Hepatocyte (in vitro differentiated cells): ENCODE data around the gene THAP7. TPM values are rescaled to one million over a fixed set of nuclear protein-coding genes. Genes with fewer than 3 reads are reported as not detected.

ENCODE experiments used
- DNase-seq: peaks from one replicate; pipeline ENCODE4 v3.0.0-alpha.2; 2016; ENCODE audit warnings: low spot score
- H2AFZ ChIP-seq: fragments of 200-600 bp; sonication (generic); 2 replicates; pipeline ENCODE4 v1.6.0; 2016; ENCODE audit warnings: antibody characterized with exemption, mild to moderate bottlenecking
- H3K27ac ChIP-seq: fragments of 200-600 bp; sonication (generic); 2 replicates; pipeline ENCODE4 v1.5.1; 2016; ENCODE audit warnings: mild to moderate bottlenecking
- H3K27me3 ChIP-seq: fragments of 200-600 bp; sonication (generic); 2 replicates; pipeline ENCODE4 v1.6.1; 2016
- H3K36me3 ChIP-seq: fragments of 200-600 bp; sonication (generic); replicated peaks from 2 replicates; pipeline ENCODE4 v1.5.1; 2016; ENCODE audit warnings: low read depth; ENCODE audit not compliant: insufficient read depth
- H3K4me1 ChIP-seq: fragments of 200-600 bp; sonication (generic); 2 replicates; pipeline ENCODE4 v1.5.1; 2016; ENCODE audit warnings: mild to moderate bottlenecking, moderate library complexity; ENCODE audit not compliant: insufficient read depth
- H3K4me2 ChIP-seq: fragments of 200-600 bp; sonication (generic); 2 replicates; pipeline ENCODE4 v1.6.0; 2016
- H3K4me3 ChIP-seq: fragments of 200-600 bp; sonication (generic); 2 replicates; pipeline ENCODE4 v1.5.1; 2016; ENCODE audit warnings: mild to moderate bottlenecking
- H3K79me2 ChIP-seq: fragments of 200-600 bp; sonication (generic); 2 replicates; pipeline ENCODE4 v1.6.0; 2017; ENCODE audit warnings: mild to moderate bottlenecking
- H3K9me2 ChIP-seq: fragments of 200-600 bp; sonication (generic); replicated peaks from 2 replicates; pipeline ENCODE4 v1.6.0; 2017; ENCODE audit warnings: mild to moderate bottlenecking; ENCODE audit not compliant: insufficient read depth
- H3K9me3 ChIP-seq: fragments of 200-600 bp; sonication (generic); 2 replicates; pipeline ENCODE4 v1.5.1; 2016; ENCODE audit warnings: low read depth, mild to moderate bottlenecking
- H4K20me1 ChIP-seq: fragments of 200-600 bp; sonication (generic); 2 replicates; pipeline ENCODE4 v1.6.0; 2016; ENCODE audit warnings: mild to moderate bottlenecking; ENCODE audit not compliant: insufficient read depth, poor library complexity, severe bottlenecking
- EZH2 ChIP-seq: fragments of 200-600 bp; sonication (generic); IDR thresholded peaks from 2 replicates; pipeline ENCODE4 v1.6.1; 2016; ENCODE audit warnings: antibody characterized with exemption, mild to moderate bottlenecking, borderline replicate concordance
- EZH2phosphoT487 ChIP-seq: fragments of 200-600 bp; sonication (generic); IDR thresholded peaks from one replicate; pipeline ENCODE4 v1.6.1; 2018; ENCODE audit warnings: antibody characterized with exemption, mild to moderate bottlenecking, low read depth, moderate library complexity; ENCODE audit not compliant: unreplicated experiment, severe bottlenecking
- WGBS: methylation state at CpG from one replicate; pipeline ENCODE4 v1.1.6; 2016; ENCODE audit warnings: low lambda C conversion rate; ENCODE audit errors: missing lambda C conversion rate; 5-methylcytosine and 5-hydroxymethylcytosine counted together
- polyA plus RNA-seq: library from polyadenylated mRNA; unstranded; fragments of >200 nt; fragmentation: Nextera tagmentation; extraction: Ambion mirVana; gene quantifications from 2 replicates; pipeline ENCODE4 v1.2.1, GENCODE V29; 2016
- total RNA-seq: library from RNA; depleted of rRNA; stranded (reverse); fragments of >200 nt; gene quantifications from 2 replicates; pipeline ENCODE4 v1.2.3, GENCODE V29; 2014
- TF ChIP-seq, protein P1 (sequence below): fragments of 200-600 bp; sonication (generic); IDR thresholded peaks from 2 replicates; pipeline ENCODE4 v1.5.1; 2016; ENCODE audit warnings: antibody characterized with exemption, mild to moderate bottlenecking; ENCODE audit not compliant: poor library complexity

The THAP7 gene
- total and polyA plus RNA-seq, 2 experiments from 2014 or later, result 26.2 to 41.2 TPM

DNA sequence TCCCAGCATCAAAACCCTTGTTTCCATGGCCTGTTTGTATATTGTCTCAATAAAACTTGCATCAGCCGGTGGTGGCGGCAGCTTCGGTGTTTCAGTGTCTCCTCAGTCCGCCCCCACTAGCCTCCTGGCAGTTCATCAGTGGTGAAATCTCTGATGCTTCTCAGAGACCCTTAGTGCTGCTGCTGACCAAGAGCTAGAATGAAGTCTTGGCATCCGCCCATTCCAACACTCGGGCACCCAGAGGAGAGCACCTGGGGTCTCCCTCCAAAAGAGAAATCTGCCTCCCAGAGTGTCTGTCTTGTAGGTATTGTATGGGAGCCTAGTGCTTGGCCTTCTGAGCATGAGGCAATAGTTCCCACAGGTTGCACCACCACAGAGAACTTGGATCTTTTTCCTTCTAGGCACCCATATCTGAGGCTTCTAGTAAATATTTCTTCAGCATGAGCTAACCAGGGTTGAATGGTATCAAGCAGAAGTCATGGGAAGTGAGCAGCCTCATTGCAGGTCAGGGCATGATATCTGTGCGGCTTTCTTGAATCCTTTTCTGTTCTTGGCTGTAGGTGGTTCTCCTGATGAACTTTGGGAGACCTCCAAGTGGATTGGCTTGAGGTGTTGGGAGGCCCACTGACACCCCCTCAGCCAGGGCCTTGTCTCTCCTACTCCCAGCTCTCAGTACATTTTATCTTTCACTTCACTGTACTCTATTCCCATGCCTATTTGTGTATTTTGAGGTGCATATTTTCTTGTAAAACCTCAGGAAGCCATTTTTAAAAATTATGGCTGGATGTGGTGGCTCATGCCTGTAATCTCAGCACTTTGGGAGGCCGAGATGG is 48.0 kb downstream of the THAP7 start:
- TF ChIP-seq, protein P1, sequence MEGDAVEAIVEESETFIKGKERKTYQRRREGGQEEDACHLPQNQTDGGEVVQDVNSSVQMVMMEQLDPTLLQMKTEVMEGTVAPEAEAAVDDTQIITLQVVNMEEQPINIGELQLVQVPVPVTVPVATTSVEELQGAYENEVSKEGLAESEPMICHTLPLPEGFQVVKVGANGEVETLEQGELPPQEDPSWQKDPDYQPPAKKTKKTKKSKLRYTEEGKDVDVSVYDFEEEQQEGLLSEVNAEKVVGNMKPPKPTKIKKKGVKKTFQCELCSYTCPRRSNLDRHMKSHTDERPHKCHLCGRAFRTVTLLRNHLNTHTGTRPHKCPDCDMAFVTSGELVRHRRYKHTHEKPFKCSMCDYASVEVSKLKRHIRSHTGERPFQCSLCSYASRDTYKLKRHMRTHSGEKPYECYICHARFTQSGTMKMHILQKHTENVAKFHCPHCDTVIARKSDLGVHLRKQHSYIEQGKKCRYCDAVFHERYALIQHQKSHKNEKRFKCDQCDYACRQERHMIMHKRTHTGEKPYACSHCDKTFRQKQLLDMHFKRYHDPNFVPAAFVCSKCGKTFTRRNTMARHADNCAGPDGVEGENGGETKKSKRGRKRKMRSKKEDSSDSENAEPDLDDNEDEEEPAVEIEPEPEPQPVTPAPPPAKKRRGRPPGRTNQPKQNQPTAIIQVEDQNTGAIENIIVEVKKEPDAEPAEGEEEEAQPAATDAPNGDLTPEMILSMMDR, result no peak
- TF ChIP-seq EZH2 (no peak), EZH2phosphoT487 (no peak)
- 93% methylated on average over 8 of the region's 8 CpGs for WGBS
- peak; percentile 67 for DNase-seq
- Histone ChIP-seq H3K9me3 (no peaks in the 10 kb centered on the region), H4K20me1 (peaks cover 15% of the 10 kb centered on the region), H3K27ac (peak overlapping the region; percentile 89), H3K27me3 (no peaks in the 10 kb centered on the region), H3K9me2 (no peaks in the 10 kb centered on the region), H3K4me2 (peak overlapping the region; percentile 47), H2AFZ (no peak overlapping the region), H3K36me3 (no peaks in the 10 kb centered on the region), H3K79me2 (peaks cover 53% of the 10 kb centered on the region), H3K4me1 (peaks cover 40% of the 10 kb centered on the region), H3K4me3 (no peak overlapping the region)

DNA sequence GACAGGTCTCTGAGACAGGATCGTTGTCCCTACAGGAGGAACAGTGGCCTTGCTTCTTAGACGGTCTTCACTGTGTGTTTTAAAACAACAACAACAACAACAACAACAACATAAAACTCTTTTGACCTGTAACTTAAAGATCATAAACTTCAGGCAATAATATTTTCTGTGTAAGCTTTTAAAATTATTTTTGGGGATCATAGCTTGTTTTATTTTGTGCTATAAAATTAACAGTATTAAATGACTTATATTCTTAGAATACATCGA is 48.6 kb downstream of the THAP7 start:
- TF ChIP-seq EZH2 (no peak), EZH2phosphoT487 (no peak)
- TF ChIP-seq, protein P1, result no peak
- H3K27me3 ChIP-seq, result no peaks in the 10 kb centered on the region
- peak; percentile 20 for DNase-seq
- H3K9me2 ChIP-seq, result no peaks in the 10 kb centered on the region
- no peaks in the 10 kb centered on the region for H3K36me3 ChIP-seq
- H3K79me2 ChIP-seq, result peaks cover 59% of the 10 kb centered on the region
- 84% methylated on average over 3 of the region's 3 CpGs for WGBS
- no peak overlapping the region for H3K4me3 ChIP-seq
- no peak overlapping the region for H2AFZ ChIP-seq
- H3K9me3 ChIP-seq, result no peaks in the 10 kb centered on the region
- H4K20me1 ChIP-seq, result peaks cover 21% of the 10 kb centered on the region
- H3K4me1 ChIP-seq, result peaks cover 40% of the 10 kb centered on the region
- H3K4me2 ChIP-seq, result peak overlapping the region; percentile 47
- peak overlapping the region; percentile 89 for H3K27ac ChIP-seq

DNA sequence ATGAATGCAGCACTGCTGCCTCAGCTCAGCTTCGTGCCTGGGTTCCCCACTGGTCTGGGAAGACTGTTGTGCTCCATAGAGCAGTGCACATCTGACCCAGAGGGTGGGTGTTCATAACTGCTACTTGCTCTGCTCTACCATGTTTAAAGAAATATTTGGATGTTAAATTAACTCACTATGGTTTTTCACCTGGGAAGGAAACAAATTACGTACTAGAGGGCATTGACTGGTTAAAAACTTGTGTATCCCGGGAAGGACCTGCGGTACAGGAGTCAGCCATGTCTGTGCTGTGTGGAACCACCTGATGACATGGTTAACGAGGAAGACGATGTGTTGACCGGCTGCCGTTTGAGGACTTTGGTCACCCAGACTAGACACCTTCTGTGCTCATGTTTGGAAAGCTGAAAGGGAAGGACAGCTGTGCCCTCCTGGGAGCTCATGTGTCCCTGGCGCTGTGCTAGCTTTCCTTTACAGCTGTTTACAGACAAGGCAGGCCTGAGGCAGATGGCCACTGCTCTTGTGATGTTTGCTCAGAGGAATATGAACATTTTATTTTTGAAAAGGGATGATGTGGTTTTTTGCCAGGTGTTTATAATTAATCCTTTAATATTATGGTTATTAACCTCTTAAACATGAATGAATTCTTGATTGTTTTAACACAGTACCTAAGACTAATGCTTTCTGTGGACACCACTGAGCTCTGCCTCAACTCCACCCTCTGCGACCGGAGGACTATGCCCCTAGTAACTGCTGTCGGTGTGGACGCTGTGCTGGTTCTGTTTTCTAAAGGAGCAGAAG is 49.2 kb downstream of the THAP7 start:
- no peak overlapping the region for H3K4me3 ChIP-seq
- no peak overlapping the region for H2AFZ ChIP-seq
- H3K4me1 ChIP-seq, result peaks cover 35% of the 10 kb centered on the region
- WGBS, result 75% methylated on average over 13 of the region's 13 CpGs
- TF ChIP-seq EZH2 (no peak), EZH2phosphoT487 (no peak)
- TF ChIP-seq, protein P1, result no peak
- H3K4me2 ChIP-seq, result peak overlapping the region; percentile 47
- H3K36me3 ChIP-seq, result no peaks in the 10 kb centered on the region
- peak; percentile 60 for DNase-seq
- peak overlapping the region; percentile 89 for H3K27ac ChIP-seq
- no peaks in the 10 kb centered on the region for H3K9me3 ChIP-seq
- H3K27me3 ChIP-seq, result no peaks in the 10 kb centered on the region
- H3K79me2 ChIP-seq, result peaks cover 64% of the 10 kb centered on the region
- H4K20me1 ChIP-seq, result peaks cover 26% of the 10 kb centered on the region
- no peaks in the 10 kb centered on the region for H3K9me2 ChIP-seq
